NCI-H187 treated with DMSO at 0.1 percent for 48 hours (cell line): ENCODE results near the gene ERC2.

Experiments
- DNase-seq: peaks from one replicate; lab custom pipeline; 2025; lab: John Stamatoyannopoulos, UW

ERC2 gene

DNA sequence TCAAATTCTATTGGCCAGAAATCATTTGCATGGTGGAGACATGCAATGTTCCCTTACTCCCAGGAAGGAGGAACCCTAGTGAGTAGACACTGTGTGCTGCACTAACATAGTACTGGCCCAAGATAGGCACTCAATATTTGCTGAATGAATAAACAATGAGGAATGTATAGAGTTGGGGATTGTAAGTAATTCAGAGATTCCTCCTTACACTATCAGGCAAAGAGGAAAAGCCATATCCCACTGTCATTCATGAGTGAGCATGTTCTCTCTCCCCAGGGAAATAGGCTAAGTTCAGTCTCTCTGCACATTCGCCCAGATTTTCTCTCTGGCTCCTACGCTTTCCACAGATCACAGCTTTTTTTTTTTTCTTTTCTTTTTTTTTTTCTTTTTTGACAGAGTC, 826.3 kb downstream of the ERC2 start:
- DNase-seq = no peak

DNA sequence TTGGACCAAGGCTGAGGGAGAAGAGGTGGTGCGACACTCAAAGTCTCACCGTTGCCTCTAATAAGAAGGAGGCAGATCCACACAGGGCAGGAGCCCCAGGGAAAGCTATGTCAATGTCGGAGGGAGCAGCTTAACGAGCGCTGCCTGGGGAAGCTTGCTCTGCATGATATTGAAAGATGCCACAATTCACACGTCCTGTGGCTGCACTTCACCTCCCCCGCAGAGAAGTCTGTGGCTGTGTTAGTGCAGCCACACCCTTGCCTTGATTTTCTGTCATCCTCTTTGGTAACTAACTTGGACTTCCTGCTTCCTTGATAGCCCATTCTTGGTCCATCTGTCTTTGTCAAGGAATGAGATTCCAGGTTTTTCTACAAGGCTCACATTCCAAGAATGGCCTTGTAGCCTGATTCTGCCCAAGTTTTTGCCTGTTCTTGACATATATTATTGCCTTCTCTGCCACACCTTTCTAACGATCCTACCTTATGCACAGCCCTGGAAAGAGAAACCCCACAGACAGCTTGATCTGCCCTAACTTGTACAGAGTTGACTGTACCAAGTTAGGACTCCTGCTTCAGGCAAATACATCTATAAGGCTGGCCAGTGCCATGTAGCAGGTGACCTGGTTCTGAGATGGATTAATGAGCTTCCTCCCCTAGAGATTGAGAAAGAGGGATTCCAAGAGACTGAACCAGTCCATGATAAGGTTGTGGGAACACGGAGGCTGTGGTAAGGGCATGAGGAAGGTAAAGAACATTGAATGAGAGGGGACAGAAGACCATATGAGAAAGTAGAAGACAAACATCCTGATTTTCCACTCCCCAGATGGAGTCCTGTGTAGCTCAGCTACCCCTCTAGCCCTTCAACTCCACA, 828.1 kb downstream of the ERC2 start:
- no peak for DNase-seq

DNA sequence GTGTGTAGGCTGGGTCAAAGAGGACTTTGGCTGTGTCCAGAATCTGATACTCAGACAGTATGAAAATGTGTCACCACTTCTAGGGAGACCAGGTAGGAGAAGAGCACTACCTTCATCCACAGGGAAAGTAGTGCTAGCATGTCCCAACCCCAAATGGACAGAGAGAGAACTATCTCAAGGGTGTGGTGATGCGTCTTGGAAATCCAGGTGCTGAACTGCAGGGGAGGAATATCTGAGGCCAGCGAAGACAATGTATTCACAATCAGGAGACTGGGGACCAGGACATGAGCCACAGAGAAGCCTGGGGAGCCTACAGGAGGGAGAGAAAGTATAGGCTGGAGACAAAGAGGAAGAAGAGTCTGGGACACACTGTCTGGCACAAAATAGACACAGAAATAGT, 829.1 kb downstream of the ERC2 start:
- DNase-seq = no peak

DNA sequence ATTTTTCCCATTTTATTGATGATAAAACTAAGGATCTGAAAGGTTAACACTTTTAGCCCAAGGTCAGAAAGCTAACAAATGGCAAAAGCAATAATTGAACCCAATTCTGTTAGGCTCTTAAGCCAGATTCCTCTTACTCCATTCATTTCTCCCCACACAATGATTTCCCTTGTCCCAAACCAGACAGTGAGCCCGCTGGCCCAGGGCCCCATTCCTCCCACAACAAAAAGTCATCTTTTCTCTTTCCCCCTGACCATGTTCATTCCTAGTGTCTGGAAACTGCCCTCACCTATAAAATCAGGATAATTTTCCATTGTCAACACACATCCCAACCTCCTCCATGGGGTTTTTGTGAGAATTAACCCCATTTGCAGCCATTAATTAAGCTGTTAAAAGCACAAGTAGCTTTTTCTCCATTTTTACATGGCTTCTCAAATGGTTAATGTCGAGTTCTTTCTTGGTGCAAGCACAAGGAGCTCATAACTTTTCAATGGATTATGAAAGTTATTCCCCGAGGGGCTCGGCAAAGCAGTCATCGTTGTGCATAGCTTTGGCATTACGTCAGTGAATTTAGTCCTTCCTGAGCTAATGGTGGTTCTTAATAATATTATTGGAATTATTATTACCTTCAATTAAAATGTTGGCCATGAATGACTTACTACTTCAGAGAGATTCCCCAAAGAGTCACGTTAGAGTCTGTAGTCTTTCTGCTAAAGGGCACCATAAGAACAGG, 830.2 kb downstream of the ERC2 start:
- no peak for DNase-seq

DNA sequence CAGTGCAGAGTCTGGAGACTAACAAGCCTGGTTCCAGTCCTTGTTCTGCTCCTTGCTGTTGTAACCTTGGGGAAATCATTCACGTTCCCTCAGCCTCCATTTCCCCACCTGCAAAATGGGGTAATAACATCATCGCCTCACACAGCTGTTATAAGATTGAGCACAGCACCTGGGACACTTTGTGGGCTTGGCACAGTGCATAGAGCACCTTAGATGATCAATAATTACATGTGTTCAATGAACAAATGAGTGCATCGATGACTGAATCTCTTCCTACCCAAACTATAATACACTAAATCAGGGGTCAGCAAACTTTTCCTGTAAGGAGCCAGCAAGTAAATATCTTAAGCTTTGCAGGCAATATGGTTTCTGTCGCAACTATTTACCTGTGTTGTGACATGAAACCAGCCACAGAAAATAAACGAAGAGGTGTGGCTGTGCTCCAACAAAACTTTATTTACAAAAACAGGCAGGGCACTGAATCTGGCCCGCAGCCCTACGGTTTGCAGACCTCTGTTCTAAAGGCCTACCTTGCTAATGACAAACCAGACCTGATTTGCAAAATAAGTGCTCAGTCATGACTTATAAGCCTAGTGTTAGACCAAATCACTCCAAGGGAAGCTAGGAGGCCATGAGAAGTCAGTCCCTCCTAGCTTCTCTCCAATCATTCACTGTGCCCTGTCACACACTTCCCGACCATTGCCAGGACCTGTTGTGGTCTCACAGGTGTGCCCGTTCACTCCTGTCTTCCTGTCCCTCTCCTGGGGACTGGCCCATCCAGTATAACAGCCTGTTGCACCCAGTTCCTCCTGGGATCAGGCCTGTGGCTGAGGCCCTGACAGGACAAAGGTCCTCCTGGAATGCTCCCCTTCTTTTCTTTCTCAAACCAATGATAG, 831.7 kb downstream of the ERC2 start:
- no peak for DNase-seq

DNA sequence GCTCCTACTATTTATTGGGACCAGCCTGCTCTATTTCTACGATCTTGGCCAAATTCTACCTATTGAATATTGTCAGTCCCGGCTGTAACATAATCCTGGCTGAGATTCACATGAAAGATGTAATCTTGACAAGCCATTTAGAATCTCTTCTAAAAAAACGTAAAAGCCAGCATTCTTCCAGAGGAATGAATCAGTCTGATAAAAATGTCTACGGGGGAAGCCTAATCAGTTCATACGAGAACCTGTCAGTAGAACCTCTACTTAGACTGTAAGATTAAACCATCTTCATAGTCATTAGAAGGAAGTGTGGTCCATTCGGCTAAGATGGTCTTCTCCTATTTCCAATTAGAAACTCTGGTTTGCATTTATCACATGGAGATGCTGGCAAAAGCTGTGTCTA, 833.9 kb downstream of the ERC2 start:
- no peak for DNase-seq

DNA sequence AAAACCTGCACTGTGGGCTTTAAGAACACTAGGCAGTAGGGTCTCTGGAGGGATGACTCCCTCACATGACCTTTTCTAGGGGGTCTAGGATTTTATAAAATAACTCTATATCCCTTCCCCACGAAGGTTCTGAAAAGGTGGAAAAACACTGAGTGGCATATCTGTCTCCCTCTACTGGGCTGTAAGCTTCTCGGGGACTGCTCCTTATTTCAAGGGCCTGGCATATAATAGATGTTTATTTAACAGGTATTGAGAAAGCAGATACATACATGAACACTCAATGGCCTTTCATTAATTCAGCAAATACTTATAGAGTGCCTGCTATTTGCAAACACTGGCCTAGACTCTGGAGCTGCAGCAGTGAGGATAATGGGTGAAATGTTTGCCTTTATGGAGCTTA, 834.9 kb downstream of the ERC2 start:
- DNase-seq = no peak

DNA sequence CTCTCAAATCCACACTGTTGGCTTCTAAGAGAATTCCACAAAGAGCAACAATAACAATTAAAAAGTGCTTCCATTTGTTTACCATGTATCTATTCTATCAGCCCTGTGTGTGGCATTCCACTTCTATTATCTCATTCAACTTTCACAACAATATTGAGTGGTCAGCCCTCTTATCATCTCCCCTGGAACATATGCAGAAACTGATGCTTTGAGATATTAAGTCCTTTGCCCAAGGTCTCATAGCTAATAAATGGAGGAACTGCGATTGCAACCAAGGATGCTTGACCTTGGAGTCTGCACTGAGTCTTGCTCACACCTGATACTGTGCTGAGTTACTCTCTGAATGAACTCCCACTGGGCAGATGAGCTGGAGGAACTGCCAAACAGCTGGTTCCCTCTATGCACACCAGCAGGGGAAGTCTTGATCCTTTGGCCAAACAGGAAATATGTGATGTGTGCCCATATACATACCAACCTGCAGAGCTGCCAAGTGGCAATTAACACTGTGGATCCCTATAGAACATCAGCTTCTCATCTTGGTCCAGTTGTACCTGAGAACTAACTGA, 836.4 kb downstream of the ERC2 start:
- DNase-seq = no peak

DNA sequence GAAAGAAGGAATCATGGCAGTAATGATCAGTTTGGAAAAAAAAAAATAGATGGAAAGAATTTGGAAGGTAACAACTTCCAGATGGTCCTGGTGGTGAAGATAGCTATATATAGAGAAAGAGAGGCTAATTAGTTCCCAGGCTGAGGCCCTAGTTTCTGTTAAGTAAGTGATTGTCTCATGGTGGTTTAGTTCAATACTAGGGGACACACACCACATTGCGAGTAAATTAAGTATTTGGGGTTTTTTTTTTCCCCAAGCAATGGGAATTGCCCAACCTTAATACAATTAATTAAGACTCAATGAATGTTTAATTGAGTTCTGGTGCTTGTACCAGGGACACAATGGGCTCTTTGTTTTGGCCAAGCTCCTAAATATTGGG, 837.4 kb downstream of the ERC2 start:
- no peak for DNase-seq

DNA sequence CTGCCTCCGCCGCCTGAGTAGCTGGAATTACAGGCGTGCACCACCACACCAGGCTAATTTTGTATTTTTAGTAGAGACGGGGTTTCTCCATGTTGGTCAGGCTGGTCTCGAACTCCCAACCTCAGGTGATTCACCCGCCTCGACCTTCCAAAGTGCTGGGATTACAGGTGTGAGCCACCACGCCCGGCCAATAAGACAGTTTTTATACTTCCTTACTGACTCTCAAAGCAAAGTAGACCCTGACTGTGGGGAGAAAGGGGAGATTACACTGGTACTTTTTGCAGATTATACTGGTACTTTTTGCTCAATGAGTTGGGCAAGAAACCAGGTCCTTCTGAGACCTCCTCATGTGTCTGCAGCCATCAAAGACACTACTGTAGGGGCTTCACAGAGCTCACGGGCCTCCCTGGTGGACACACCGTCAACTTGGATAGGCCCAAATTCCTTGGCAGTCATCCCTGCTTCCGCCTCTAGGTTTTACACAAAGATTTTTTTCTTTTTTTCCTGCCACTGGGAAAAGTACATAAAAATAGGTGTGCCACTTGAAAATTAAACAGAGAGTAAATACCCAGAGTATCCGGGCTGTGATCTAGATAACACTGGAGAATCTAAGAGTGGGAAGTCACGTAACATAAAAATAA, 837.9 kb downstream of the ERC2 start:
- DNase-seq = no peak

DNA sequence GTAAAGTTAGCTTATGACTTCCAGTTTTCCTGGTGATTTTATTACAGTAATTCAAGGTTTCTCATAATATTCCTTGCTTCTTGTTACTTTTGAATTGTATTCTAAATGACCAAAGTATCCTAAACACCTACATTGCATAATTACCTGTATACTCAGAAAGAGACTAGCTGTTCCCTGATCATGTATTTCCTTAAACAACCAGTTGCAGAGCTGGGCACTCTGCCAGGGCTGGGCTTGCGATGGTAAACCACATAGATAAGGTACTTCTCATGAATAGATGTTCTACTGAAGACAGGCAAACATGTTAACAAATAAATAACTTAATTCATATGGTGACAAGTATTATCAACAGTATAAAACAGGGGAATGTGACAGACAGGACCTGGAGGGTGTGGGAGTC, 838.8 kb downstream of the ERC2 start:
- no peak for DNase-seq

DNA sequence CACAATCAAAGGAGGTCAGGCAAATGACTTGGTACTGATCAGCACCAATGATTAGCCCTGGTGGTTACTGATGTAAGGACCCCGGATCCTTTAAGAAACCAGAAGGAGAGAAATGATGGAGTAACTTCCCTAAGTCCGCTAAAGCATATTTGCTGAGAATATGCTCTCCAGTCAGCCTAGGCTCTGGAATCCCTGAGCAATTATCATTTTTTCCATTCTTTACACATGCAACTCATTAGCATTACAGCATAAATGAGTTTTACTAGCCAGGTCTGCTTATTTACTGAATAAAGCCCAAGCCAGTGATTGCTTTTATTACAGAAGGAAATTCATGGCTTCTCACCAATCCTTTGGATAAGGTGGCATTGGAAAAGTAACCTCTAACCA, 842.0 kb downstream of the ERC2 start:
- no peak for DNase-seq

DNA sequence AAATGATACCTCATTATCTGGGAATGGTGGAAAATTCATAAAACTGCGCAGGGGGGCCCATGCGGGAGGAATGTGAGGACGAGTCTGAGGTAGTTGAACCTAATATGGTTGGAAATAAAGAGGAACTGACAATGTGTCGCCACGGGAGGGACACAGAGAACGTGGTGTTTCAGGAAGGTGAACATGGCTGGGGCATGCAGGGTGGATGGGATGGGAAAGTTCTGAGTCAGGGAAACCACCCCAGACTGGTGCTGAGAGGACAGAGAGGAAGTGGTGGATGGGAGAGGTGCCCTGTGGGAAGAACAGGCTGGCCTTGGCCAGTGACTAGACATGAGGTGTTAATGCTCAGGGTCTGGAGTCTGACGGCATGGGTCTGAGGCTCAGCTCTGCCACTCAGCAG, 844.0 kb downstream of the ERC2 start:
- no peak for DNase-seq

DNA sequence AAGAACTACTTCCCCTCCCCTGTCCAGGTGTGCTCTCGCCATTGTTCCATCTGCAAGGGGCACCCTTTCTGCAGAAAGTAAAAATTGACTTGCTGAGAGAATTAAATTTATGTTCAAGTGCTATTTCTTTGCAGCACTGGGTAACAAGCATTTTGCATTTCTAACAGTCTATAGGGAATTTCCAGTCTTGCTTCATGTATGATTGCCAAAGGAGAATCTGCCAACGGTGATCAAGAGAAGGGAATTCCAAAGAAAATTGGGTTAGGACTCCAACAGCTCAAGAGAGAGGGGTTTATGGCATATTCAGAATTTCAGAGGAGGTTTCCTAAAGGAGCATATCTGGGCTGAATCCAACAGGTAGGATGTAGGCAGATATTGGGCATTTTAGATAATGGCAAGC, 844.5 kb downstream of the ERC2 start:
- DNase-seq = no peak

DNA sequence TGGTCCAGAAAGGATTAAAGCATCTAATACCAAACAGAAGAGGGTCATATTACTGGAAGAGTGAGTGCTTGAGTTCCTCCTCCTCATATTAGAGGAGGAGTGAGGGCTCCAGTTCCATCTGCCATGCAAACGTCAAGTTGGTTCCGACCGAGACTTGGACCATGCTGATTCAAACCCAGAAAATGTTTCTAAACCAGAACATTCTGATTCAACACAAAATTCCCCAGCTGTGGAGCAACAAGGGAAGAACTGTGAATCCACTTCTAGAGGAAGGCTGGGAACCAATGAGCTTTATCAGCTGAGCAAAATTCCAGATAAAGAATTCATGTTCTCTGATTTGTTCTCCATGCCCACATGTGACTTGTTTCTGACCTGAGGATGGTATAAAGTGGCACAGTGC, 845.5 kb downstream of the ERC2 start:
- DNase-seq = no peak

DNA sequence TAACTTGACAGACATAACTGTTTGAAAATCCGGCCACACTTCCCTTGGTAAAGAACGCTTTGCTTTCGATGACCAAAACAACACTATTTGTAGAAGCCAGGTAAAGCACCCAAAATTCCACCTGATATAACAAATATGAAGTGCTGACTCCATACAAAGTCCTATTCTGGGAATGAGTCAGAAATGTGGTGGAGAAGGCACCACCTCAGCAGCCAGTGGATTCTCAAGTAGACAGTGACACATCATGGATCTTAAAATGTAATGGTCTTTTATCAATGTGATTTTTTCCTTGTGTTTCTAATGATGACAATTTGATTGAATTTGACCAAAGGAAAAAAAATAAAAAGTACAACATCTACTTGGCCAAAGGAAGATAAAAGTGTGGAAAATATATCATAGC, 846.2 kb downstream of the ERC2 start:
- no peak for DNase-seq

DNA sequence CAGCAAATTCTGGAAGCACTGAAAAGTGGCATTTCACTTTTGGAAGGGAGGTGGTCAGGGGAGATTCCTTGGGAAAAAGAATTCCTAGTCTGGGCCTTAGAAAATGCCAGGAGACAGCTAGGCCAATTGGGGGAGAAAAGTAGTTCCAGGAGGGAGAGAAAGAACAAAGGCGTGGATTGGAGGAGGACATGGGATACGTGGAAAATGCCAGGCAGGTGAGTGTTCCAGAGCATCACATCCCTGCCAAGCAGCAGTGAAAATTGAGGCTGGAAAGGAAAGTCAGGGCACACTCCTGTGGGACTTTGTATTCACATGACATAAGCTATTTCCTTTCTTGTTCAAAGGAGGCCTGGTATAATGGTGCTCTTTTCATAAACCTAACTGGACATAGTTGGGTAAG, 846.6 kb downstream of the ERC2 start:
- DNase-seq = no peak

DNA sequence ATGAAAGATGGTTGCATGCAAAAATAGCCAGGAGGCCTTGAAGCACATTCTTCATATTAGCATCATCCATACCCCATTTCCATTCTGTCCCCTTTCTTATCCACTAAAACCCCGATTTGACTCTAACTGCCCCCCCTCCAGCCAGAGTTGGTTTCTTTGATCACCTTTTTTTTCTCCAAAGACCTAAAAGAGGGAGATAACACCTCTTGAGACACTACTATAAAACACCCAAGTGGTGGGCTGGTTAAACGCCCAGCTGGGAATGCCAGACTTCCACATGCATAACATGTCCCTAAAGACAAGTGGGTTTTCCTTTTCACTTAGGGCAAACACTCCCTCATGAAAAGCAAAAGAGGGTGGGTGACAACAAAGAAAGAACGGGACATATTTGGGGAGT, 847.2 kb downstream of the ERC2 start:
- DNase-seq = no peak

DNA sequence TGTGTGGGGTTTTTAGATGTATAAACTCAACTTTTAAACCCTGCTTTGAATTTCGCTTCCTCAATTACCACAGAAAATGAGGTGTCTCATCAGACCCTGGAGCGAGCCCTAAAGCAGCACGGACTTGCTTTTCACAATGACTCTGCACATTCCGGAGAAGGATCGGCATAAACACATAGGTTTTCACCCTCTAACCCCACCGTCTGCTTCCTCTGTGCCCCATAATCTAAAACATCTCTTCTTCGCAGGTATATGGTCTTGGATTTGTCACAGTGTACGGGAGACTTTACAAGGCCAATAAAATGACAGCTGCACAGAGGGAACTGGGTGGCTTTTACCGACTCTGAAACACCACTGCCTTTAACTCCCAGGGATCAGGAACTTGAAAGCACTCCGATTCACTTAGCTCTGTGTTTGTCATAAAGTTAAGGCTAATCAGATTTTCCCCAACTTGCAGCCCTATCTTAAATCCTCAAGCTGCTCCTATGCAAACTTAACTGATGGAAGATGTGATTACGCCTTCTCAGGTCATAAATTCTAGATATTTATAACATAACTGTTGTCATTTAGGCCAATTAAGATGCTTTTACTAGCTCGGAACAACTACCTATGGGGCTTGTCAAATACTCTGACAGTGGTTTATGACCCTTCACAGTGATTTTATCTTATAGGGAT, 847.8 kb downstream of the ERC2 start:
- no peak for DNase-seq

DNA sequence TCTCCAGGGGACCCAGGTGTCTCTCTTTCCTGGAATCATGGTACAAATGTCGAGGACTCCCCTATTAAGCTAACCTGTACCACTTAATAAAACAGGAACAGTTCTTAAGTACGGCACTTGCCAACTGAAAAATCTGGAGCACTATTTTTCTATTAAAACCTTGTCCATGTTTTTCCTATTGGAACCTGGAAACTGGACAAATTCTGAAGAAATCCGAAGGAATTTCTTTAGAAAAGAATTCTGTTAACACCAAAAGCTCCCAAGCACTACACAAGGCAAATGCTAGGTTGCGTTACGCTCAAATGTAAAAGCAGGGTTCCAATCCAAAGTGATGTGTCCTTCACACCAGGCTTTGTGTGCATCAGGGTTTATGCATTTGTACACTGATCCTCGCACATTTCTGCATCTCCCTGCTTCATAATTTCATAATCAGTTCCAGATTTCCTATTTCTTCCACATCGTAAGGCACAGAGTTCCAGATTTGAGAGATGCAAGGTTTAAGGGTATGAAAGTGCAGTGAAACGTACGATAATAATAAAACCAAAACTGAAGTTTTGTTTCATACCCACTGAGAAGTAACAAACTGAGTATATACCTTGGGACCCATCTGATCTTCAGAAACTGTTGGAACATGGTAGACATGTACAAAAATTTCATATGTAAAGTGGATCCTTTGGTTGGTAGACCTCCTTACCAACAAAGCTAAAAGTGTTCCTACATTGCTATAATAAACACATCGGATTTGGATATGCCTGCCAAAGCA, 849.0 kb downstream of the ERC2 start:
- DNase-seq = no peak

DNA sequence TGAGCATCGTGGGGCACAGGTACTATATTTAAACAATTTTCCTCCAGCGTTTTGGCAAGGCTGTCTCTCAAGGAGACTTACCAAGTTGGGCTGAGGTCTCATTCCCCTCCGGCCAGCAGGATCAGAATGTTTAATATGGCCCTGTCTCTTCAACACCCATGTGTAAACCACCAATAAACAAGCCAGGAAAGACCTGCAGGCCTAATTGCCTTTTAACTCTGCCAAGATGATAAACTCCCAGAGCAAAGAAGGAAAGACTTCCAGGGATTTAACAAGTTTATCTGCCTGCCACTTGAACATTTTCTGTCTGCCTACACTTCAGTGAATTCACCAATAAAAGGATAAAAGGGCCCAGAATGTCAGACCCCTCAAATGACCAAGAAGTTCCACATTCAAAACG, 850.9 kb downstream of the ERC2 start:
- DNase-seq = no peak
